CD14-positive monocyte (primary cell): ENCODE results near the gene ARL11. TPM values are rescaled to one million over a fixed set of nuclear protein-coding genes. Genes with fewer than 3 reads are reported as not detected.

Experiments
- DNase-seq, 3 donors: peaks; one replicate each; pipeline ENCODE4 v3.0.0-alpha.2; 2011 to 2022
- H2AFZ ChIP-seq: 2 replicates; pipeline ENCODE4 v1.6.0; 2012; ENCODE audit warnings: mild to moderate bottlenecking, low read depth, low read length, inconsistent platforms; ENCODE audit not compliant: insufficient read depth, poor library complexity, severe bottlenecking
- H3K27ac ChIP-seq, 2 donors: 1 replicate in 1 of 2; 2 replicates in 1 of 2; pipeline ENCODE4 v1.5.1; 2012 to 2013; ENCODE audit warnings: low read length in 2 of 2, control low read depth in 1 of 2, inconsistent platforms in 1 of 2, low read depth in 1 of 2, mild to moderate bottlenecking in 1 of 2
- H3K27me3 ChIP-seq, 2 donors: one replicate each; pipeline versions ENCODE4 v1.6.0 to v1.6.1; 2011 to 2013; ENCODE audit warnings: low read length in 2 of 2; ENCODE audit not compliant: control insufficient read depth in 2 of 2, insufficient read depth in 2 of 2
- H3K36me3 ChIP-seq, 2 donors: replicated peaks in 1 of 2; 1 replicate in 1 of 2; 2 replicates in 1 of 2; pipeline versions ENCODE4 v1.5.1 to v1.6.1; 2012 to 2013; ENCODE audit warnings: low read length in 2 of 2, control low read depth in 1 of 2, inconsistent platforms in 1 of 2, mild to moderate bottlenecking in 1 of 2; ENCODE audit not compliant: insufficient read depth in 2 of 2, control insufficient read depth in 1 of 2
- H3K4me1 ChIP-seq, 2 donors: 1 replicate in 1 of 2; 2 replicates in 1 of 2; pipeline versions ENCODE4 v1.5.1 to v1.6.1; 2012 to 2013; ENCODE audit warnings: low read length in 2 of 2, control low read depth in 1 of 2, inconsistent platforms in 1 of 2, mild to moderate bottlenecking in 1 of 2, moderate library complexity in 1 of 2; ENCODE audit not compliant: insufficient read depth in 2 of 2, control insufficient read depth in 1 of 2
- H3K4me2 ChIP-seq: replicated peaks from 2 replicates; pipeline ENCODE3; 2012; ENCODE audit warnings: low read length, moderate library complexity, mild to moderate bottlenecking; ENCODE audit not compliant: poor library complexity, severe bottlenecking; ENCODE audit errors: extremely low read depth
- H3K4me3 ChIP-seq, 3 experiments: fragments of 200-600 bp in 1 of 3; sonication (generic) in 1 of 3; replicated peaks in 1 of 3; 1 replicate in 2 of 3; 2 replicates in 1 of 3; pipeline ENCODE4 v1.5.1; 2011 to 2013; ENCODE audit warnings: low read length in 3 of 3, mild to moderate bottlenecking in 3 of 3, control low read depth in 2 of 3, low read depth in 2 of 3, inconsistent platforms in 1 of 3, moderate library complexity in 1 of 3
- H3K79me2 ChIP-seq: 2 replicates; pipeline ENCODE4 v1.6.0; 2012; ENCODE audit warnings: mild to moderate bottlenecking, control low read depth, inconsistent platforms, low read length, moderate library complexity; ENCODE audit not compliant: insufficient read depth
- H3K9ac ChIP-seq: 2 replicates; pipeline ENCODE4 v1.6.0; 2017; ENCODE audit warnings: low read length, mild to moderate bottlenecking; ENCODE audit not compliant: insufficient read depth, poor library complexity, severe bottlenecking
- H3K9me3 ChIP-seq, 2 donors: replicated peaks in 1 of 2; 1 replicate in 1 of 2; 2 replicates in 1 of 2; pipeline versions ENCODE4 v1.5.1 to v1.6.1; 2012 to 2013; ENCODE audit warnings: low read length in 2 of 2, control low read depth in 1 of 2; ENCODE audit not compliant: control insufficient read depth in 1 of 2, insufficient read depth in 1 of 2
- H4K20me1 ChIP-seq: 2 replicates; pipeline ENCODE4 v1.6.0; 2012; ENCODE audit warnings: mild to moderate bottlenecking, low read length, control low read depth, moderate library complexity; ENCODE audit not compliant: insufficient read depth
- H3K27ac Mint-ChIP-seq, 7 donors: one replicate each; pipeline ENCODE4 v1.8.0; 2020; ENCODE audit warnings: mild to moderate bottlenecking in 7 of 7, mixed read lengths in 7 of 7, moderate library complexity in 6 of 7, inconsistent platforms in 2 of 7
- H3K27me3 Mint-ChIP-seq, 3 donors: one replicate each; pipeline ENCODE4 v1.8.0; 2021 to 2022; ENCODE audit warnings: low read depth in 3 of 3, mild to moderate bottlenecking in 3 of 3, mixed read lengths in 3 of 3, moderate library complexity in 3 of 3, inconsistent platforms in 1 of 3
- H3K36me3 Mint-ChIP-seq, 2 donors: one replicate each; pipeline ENCODE4 v1.8.0; 2020; ENCODE audit warnings: mixed read lengths in 2 of 2, inconsistent platforms in 1 of 2, mild to moderate bottlenecking in 1 of 2
- H3K4me1 Mint-ChIP-seq: one replicate; pipeline ENCODE4 v1.8.0; 2020; ENCODE audit warnings: mild to moderate bottlenecking, mixed read lengths
- H3K4me3 Mint-ChIP-seq, 2 donors: one replicate each; pipeline ENCODE4 v1.8.0; 2020; ENCODE audit warnings: mild to moderate bottlenecking in 2 of 2, mixed read lengths in 2 of 2, moderate library complexity in 1 of 2
- H3K9me3 Mint-ChIP-seq, 7 donors: one replicate each; pipeline ENCODE4 v1.8.0; 2020 to 2022; ENCODE audit warnings: mixed read lengths in 7 of 7, mild to moderate bottlenecking in 6 of 7, moderate library complexity in 6 of 7, inconsistent platforms in 2 of 7
- CTCF ChIP-seq: fragments of 200-600 bp; IDR thresholded peaks from one replicate; pipeline ENCODE4 v1.8.0; 2022; ENCODE audit warnings: antibody characterized with exemption, mild to moderate bottlenecking
- WGBS: methylation state at CpG from one replicate; pipeline ENCODE4 v1.1.5; 2013; ENCODE audit warnings: missing lambda C conversion rate; ENCODE audit not compliant: insufficient coverage; 5-methylcytosine and 5-hydroxymethylcytosine counted together
- intact Hi-C, 2 donors: fragments of 100-400 bp; cut with micrococcal nuclease; formaldehyde crosslinking; loops; one replicate each; pipeline versions ENCODE4 v1.15.0 to v1.15.1; 2023
- polyA plus RNA-seq, 3 donors: library from polyadenylated mRNA; depleted of rRNA in 1 of 3; unstranded in 2 of 3; stranded (reverse) in 1 of 3; fragments of 300-500 nt in 2 of 3; fragments of >200 nt in 1 of 3; fragmentation: Illumina TruSeq in 2 of 3; gene quantifications; 1 replicate in 2 of 3; 2 replicates in 1 of 3; pipeline ENCODE4 v1.2.3, GENCODE V29; 2012 to 2021

ARL11 gene
- polyA plus RNA-seq, 3 donors: 12.8 to 19.2 (median 15.2) TPM

- Histone ChIP-seq H3K36me3 (no peaks in the 10 kb centered on the region), H3K9ac (no peak overlapping the region), H3K79me2 (no peaks in the 10 kb centered on the region), H2AFZ (no peak overlapping the region), H3K9me3 (no peaks in the 10 kb centered on the region), H3K27ac (no peak overlapping the region), H3K4me3 (no peak overlapping the region), H3K4me1 (peaks cover 14 to 20% of the 10 kb centered on the region in 2 donors), H4K20me1 (no peaks in the 10 kb centered on the region), H3K4me2 (no peak overlapping the region), H3K27me3 (no peaks in the 10 kb centered on the region)
- no peak for TF ChIP-seq CTCF
- Mint-ChIP-seq H3K9me3 (no peaks in the 10 kb centered on the region), H3K4me3 (no peak overlapping the region), H3K27ac (no peak overlapping the region), H3K36me3 (peaks cover 0 to 3% of the 10 kb centered on the region in 2 donors), H3K27me3 (peaks cover 0 to 4% (median 3%) of the 10 kb centered on the region in 3 donors), H3K4me1 (peaks cover 16% of the 10 kb centered on the region)
- intact Hi-C loops: loop anchor here (10.0 kb wide), 1 partner anchor 195 kb away; no protein-coding TSS in a partner anchor
- no peak for DNase-seq
- WGBS: 85% methylated on average over 2 of the region's 2 CpGs
These were observed 21.6 kb downstream of the ARL11 start for GRCh38 chr13:49649963-49650312.

- no peak overlapping the region for H3K4me2 ChIP-seq
- no peak overlapping the region for H2AFZ ChIP-seq
- H3K27me3 ChIP-seq: no peaks in the 10 kb centered on the region
- Mint-ChIP-seq H3K4me3 (no peak overlapping the region), H3K27ac (no peak overlapping the region), H3K4me1 (peaks cover 6% of the 10 kb centered on the region), H3K9me3 (no peaks in the 10 kb centered on the region), H3K27me3 (peaks cover 0 to 4% (median 3%) of the 10 kb centered on the region in 3 donors), H3K36me3 (peaks cover 0 to 3% of the 10 kb centered on the region in 2 donors)
- H3K9ac ChIP-seq: no peak overlapping the region
- peaks cover under 1 to 2% of the 10 kb centered on the region in 2 donors for H3K4me1 ChIP-seq
- intact Hi-C loops: loop anchor here (10.0 kb wide), 1 partner anchor 193 kb away; no protein-coding TSS in a partner anchor
- TF ChIP-seq CTCF: no peak
- H3K79me2 ChIP-seq: no peaks in the 10 kb centered on the region
- H4K20me1 ChIP-seq: no peaks in the 10 kb centered on the region
- H3K4me3 ChIP-seq: no peak overlapping the region
- no peaks in the 10 kb centered on the region for H3K9me3 ChIP-seq
- H3K27ac ChIP-seq: no peak overlapping the region
- WGBS: 80% methylated on average over 7 of the region's 17 CpGs
- no peak for DNase-seq
- H3K36me3 ChIP-seq: no peaks in the 10 kb centered on the region
These were observed 23.5 kb downstream of the ARL11 start for GRCh38 chr13:49651570-49652354.
